Bone marrow (tissue), 2 donors: Measurements from ENCODE around the gene ATP8B2.

Experiments
- DNase-seq, 2 donors: peaks; one replicate each; lab custom pipeline; 2025; lab: John Stamatoyannopoulos, UW

ATP8B2 gene

GRCh38 chr1:154398678-154399077, 73.4 kb downstream of the ATP8B2 start:
- DNase-seq: no peak

- DNase-seq: peak in 1 of 2 donors; percentile 69
Observed at GRCh38 chr1:154400381-154400801, 75.1 kb downstream of the ATP8B2 start.
